Measurements from ENCODE around the gene PRELP.

DNA sequence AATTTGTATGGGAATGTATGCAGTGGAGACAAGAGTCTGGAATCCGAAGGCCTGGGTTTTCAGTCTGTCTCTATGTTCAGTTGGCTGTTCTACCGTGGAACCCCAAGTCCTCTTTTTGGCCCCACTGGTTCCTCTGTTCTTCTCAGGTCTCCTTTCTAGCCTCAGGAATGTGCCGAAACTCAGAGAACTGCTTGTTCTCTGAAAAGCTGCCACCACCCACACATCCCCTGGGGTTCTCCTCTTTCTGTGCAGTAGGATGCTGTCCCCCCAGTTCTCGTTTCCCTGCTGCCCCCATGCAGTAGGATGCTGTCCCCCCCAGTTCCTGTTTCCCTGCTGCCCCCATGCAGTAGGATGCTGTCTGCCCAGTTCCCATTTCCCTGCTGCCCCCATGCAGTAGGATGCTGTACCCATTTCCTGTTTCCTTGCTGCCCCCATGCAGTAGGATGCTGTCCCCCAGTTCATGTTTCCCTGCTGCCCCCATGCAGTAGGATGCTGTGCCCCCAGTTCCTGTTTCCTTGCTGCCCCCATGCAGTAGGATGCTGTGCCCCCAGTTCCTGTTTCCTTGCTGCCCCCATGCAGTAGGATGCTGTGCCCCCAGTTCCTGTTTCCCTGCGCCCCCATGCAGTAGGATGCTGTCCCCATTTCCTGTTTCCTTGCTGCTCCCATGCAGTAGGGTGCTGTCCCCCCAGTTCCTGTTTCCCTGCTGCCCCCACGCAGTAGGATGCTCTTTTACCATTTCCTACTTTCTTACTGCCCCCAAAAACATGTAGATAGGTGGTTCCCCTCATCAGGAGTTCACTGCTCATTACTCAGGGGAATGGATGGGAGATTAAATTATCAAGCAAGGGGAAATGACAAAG lies 53.6 kb downstream of the PRELP start:
- TF ChIP-seq GATA3 (IDR thresholded peaks at IDR 0.05; ENCODE audit: low read depth, low read length) (no peak), GATA2 (IDR thresholded peaks at IDR 0.05; ENCODE audit: low read depth, low read length) (no peak)

Data from SH-SY5Y (cell line).